Measurements from ENCODE around the gene FBRS. TPM values are rescaled to one million over a fixed set of nuclear protein-coding genes. Genes with fewer than 3 reads are reported as not detected.
"Not testable (repeated sequence)": the region's sequence is repeated elsewhere in the genome, so short reads cannot be mapped to it uniquely, and the experiment has no call there.

FBRS gene
- total RNA-seq, 1 experiment from 2014 or later, result 16.8 TPM

- no peaks in the 10 kb centered on the region for H4K20me1 ChIP-seq (ENCODE audit: control insufficient read depth, insufficient read depth, insufficient read length)
- H2BK120ac ChIP-seq (ENCODE audit: low read depth, low read length, poor library complexity, severe bottlenecking), result no peak overlapping the region
- H3K9me3 ChIP-seq (ENCODE audit: control insufficient read depth, low read depth, low read length), result no peaks in the 10 kb centered on the region
- H2BK12ac ChIP-seq (ENCODE audit: insufficient read length, low read depth, low read length), result no peak overlapping the region
- TF ChIP-seq CTCF (conservative IDR thresholded peaks at IDR 0.05), result peak; percentile 87
- H3K23ac ChIP-seq (ENCODE audit: insufficient read length, low read depth, low read length), result no peak overlapping the region
- H4K5ac ChIP-seq (ENCODE audit: insufficient read length, low read depth, low read length), result no peak overlapping the region
- no peak overlapping the region for H3T11ph ChIP-seq (ENCODE audit: low read length)
- no peak overlapping the region for H3K14ac ChIP-seq (ENCODE audit: insufficient read depth, low read length)
- no peak overlapping the region for H2BK15ac ChIP-seq (ENCODE audit: low read depth, low read length)
- WGBS (ENCODE audit: extremely low coverage, insufficient read length, low lambda C conversion rate), result no CpG with 5 or more reads among the region's 18 CpGs
- DNase-seq, result peak; percentile 79
- H3K27ac ChIP-seq (ENCODE audit: insufficient read length, low read depth, low read length), result no peak overlapping the region
- H3K79me1 ChIP-seq (ENCODE audit: insufficient read depth, low read depth, low read length, poor library complexity, severe bottlenecking), result no peaks in the 10 kb centered on the region
- H3K18ac ChIP-seq (ENCODE audit: insufficient read length, low read depth, low read length), result no peak overlapping the region
- H2BK5ac ChIP-seq (ENCODE audit: insufficient read length, low read length), result no peak overlapping the region
- H3K23me2 ChIP-seq (ENCODE audit: insufficient read length, low read depth, low read length, poor library complexity, severe bottlenecking), result no peaks in the 10 kb centered on the region
- no peak overlapping the region for H3K9ac ChIP-seq (ENCODE audit: extremely low read depth, insufficient read length, low read length)
- Mint-ChIP-seq H3K9me3 (no peaks in the 10 kb centered on the region), H3K4me3 (no peak overlapping the region), H3K36me3 (ENCODE audit: insufficient read depth in 1 of 3, low read depth in 3 of 3) (no peaks in the 10 kb centered on the region), H3K27me3 (ENCODE audit: low read depth) (peaks cover 10% of the 10 kb centered on the region), H3K4me1 (no peaks in the 10 kb centered on the region; a peak in 1 of 4 replicates), H3K27ac (no peak overlapping the region)
- no peaks in the 10 kb centered on the region for H3K27me3 ChIP-seq (ENCODE audit: insufficient read depth, low read length)
- no peak overlapping the region for H4K91ac ChIP-seq (ENCODE audit: insufficient read length, low read depth, low read length)
- H2AK5ac ChIP-seq (ENCODE audit: insufficient read length, low read length), result no peak overlapping the region
- no peak overlapping the region for H3K56ac ChIP-seq (ENCODE audit: insufficient read length, low read depth, low read length)
- H3K4me1 ChIP-seq (ENCODE audit: insufficient read depth, low read length), result no peaks in the 10 kb centered on the region
- no peak overlapping the region for H3K4me2 ChIP-seq (ENCODE audit: insufficient read depth, insufficient read length, low read length)
- no peak overlapping the region for H3K4ac ChIP-seq (ENCODE audit: low read depth, low read length)
- no peak overlapping the region for H2AFZ ChIP-seq (ENCODE audit: low read length)
- no peak overlapping the region for H4K8ac ChIP-seq (replicated peaks; ENCODE audit: insufficient read length, low read depth, low read length)
- H3K79me2 ChIP-seq (ENCODE audit: insufficient read depth, low read length), result no peaks in the 10 kb centered on the region
- H2BK20ac ChIP-seq (ENCODE audit: low read depth, low read length, poor library complexity, severe bottlenecking), result no peak overlapping the region
Measured at GRCh38 chr16:30628628-30629540, 29.3 kb upstream of the FBRS start.

- H4K5ac ChIP-seq (ENCODE audit: insufficient read length, low read depth, low read length); H3K79me1 ChIP-seq (ENCODE audit: insufficient read depth, low read depth, low read length, poor library complexity, severe bottlenecking); H3K9me3 Mint-ChIP-seq; H2BK120ac ChIP-seq (ENCODE audit: low read depth, low read length, poor library complexity, severe bottlenecking); H3K56ac ChIP-seq (ENCODE audit: insufficient read length, low read depth, low read length); H4K8ac ChIP-seq (replicated peaks; ENCODE audit: insufficient read length, low read depth, low read length); H3K23me2 ChIP-seq (ENCODE audit: insufficient read length, low read depth, low read length, poor library complexity, severe bottlenecking); H3K27ac Mint-ChIP-seq; H3K4me2 ChIP-seq (ENCODE audit: insufficient read depth, insufficient read length, low read length); H3K4me1 ChIP-seq (ENCODE audit: insufficient read depth, low read length); H2BK12ac ChIP-seq (ENCODE audit: insufficient read length, low read depth, low read length); H2BK15ac ChIP-seq (ENCODE audit: low read depth, low read length); H3K27me3 Mint-ChIP-seq (ENCODE audit: low read depth); H4K20me1 ChIP-seq (ENCODE audit: control insufficient read depth, insufficient read depth, insufficient read length); H3K4me3 Mint-ChIP-seq; H2BK5ac ChIP-seq (ENCODE audit: insufficient read length, low read length); H3K9ac ChIP-seq (ENCODE audit: extremely low read depth, insufficient read length, low read length); H3K4me1 Mint-ChIP-seq; H3K36me3 Mint-ChIP-seq (ENCODE audit: insufficient read depth in 1 of 3, low read depth in 3 of 3); H3K79me2 ChIP-seq (ENCODE audit: insufficient read depth, low read length); H3K18ac ChIP-seq (ENCODE audit: insufficient read length, low read depth, low read length); H2AFZ ChIP-seq (ENCODE audit: low read length); H3K27me3 ChIP-seq (ENCODE audit: insufficient read depth, low read length); H3K4ac ChIP-seq (ENCODE audit: low read depth, low read length); H3K9me3 ChIP-seq (ENCODE audit: control insufficient read depth, low read depth, low read length); H3T11ph ChIP-seq (ENCODE audit: low read length); H3K27ac ChIP-seq (ENCODE audit: insufficient read length, low read depth, low read length); H2AK5ac ChIP-seq (ENCODE audit: insufficient read length, low read length); H2BK20ac ChIP-seq (ENCODE audit: low read depth, low read length, poor library complexity, severe bottlenecking); DNase-seq; H3K14ac ChIP-seq (ENCODE audit: insufficient read depth, low read length); H3K23ac ChIP-seq (ENCODE audit: insufficient read length, low read depth, low read length); H4K91ac ChIP-seq (ENCODE audit: insufficient read length, low read depth, low read length): not testable (repeated sequence)
- no CpG with 5 or more reads among the region's 7 CpGs for WGBS (ENCODE audit: extremely low coverage, insufficient read length, low lambda C conversion rate)
Measured at GRCh38 chr16:30632454-30632853, 25.8 kb upstream of the FBRS start.

All from H9 (cell line).